Astrocyte (in vitro differentiated cells and primary cell): ENCODE results near the gene P3H1.

Experiments
- EZH2 ChIP-seq: IDR thresholded peaks from 2 replicates; pipeline ENCODE4 v1.6.1; 2012; ENCODE audit warnings: mild to moderate bottlenecking, low read length, inconsistent platforms; ENCODE audit not compliant: insufficient read depth
- TF ChIP-seq, protein P1 (sequence below): IDR thresholded peaks from 2 replicates; pipeline ENCODE4 v1.5.1; 2011; ENCODE audit warnings: low read depth, mild to moderate bottlenecking, inconsistent platforms, low read length, moderate library complexity; ENCODE audit not compliant: insufficient read depth

- no peak for TF ChIP-seq EZH2
- TF ChIP-seq, protein P1, sequence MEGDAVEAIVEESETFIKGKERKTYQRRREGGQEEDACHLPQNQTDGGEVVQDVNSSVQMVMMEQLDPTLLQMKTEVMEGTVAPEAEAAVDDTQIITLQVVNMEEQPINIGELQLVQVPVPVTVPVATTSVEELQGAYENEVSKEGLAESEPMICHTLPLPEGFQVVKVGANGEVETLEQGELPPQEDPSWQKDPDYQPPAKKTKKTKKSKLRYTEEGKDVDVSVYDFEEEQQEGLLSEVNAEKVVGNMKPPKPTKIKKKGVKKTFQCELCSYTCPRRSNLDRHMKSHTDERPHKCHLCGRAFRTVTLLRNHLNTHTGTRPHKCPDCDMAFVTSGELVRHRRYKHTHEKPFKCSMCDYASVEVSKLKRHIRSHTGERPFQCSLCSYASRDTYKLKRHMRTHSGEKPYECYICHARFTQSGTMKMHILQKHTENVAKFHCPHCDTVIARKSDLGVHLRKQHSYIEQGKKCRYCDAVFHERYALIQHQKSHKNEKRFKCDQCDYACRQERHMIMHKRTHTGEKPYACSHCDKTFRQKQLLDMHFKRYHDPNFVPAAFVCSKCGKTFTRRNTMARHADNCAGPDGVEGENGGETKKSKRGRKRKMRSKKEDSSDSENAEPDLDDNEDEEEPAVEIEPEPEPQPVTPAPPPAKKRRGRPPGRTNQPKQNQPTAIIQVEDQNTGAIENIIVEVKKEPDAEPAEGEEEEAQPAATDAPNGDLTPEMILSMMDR: no peak
These were observed 53.5 kb downstream of the P3H1 start for GRCh38 chr1:42713293-42713692.
